H9 (cell line): ENCODE results near the gene MRPL3. TPM values are rescaled to one million over a fixed set of nuclear protein-coding genes. Genes with fewer than 3 reads are reported as not detected.

Source experiments
- DNase-seq: peaks from one replicate; pipeline ENCODE4 v3.0.0-alpha.2; 2017
- H2AFZ ChIP-seq: one replicate; pipeline ENCODE4 v1.6.1; 2013; ENCODE audit warnings: mild to moderate bottlenecking, low read length, control low read depth, moderate library complexity
- H2AK5ac ChIP-seq: 2 replicates; pipeline ENCODE4 v1.6.1; 2013; ENCODE audit warnings: low read length, control low read depth, mixed read lengths; ENCODE audit not compliant: insufficient read length
- H2BK120ac ChIP-seq: one replicate; pipeline ENCODE4 v1.6.1; 2013; ENCODE audit warnings: low read depth, mild to moderate bottlenecking, low read length, control low read depth, inconsistent platforms; ENCODE audit not compliant: poor library complexity, severe bottlenecking
- H2BK12ac ChIP-seq: 2 replicates; pipeline ENCODE4 v1.6.1; 2013; ENCODE audit warnings: low read length, control low read depth, mixed read lengths, low read depth; ENCODE audit not compliant: insufficient read length
- H2BK15ac ChIP-seq: 2 replicates; pipeline ENCODE4 v1.6.1; 2013; ENCODE audit warnings: low read depth, low read length, control low read depth
- H2BK20ac ChIP-seq: one replicate; pipeline ENCODE4 v1.6.1; 2013; ENCODE audit warnings: low read depth, mild to moderate bottlenecking, low read length, control low read depth, inconsistent platforms; ENCODE audit not compliant: poor library complexity, severe bottlenecking
- H2BK5ac ChIP-seq: 2 replicates; pipeline ENCODE4 v1.6.1; 2013; ENCODE audit warnings: low read length, control low read depth, mixed read lengths; ENCODE audit not compliant: insufficient read length
- H3K14ac ChIP-seq: 2 replicates; pipeline ENCODE4 v1.6.1; 2013; ENCODE audit warnings: low read length, control low read depth; ENCODE audit not compliant: insufficient read depth
- H3K18ac ChIP-seq: 2 replicates; pipeline ENCODE4 v1.6.1; 2013; ENCODE audit warnings: low read depth, mild to moderate bottlenecking, mixed read lengths, low read length, control low read depth; ENCODE audit not compliant: insufficient read length
- H3K23ac ChIP-seq: 2 replicates; pipeline ENCODE4 v1.6.1; 2013; ENCODE audit warnings: low read length, control low read depth, mixed read lengths, low read depth; ENCODE audit not compliant: insufficient read length
- H3K23me2 ChIP-seq: 2 replicates; pipeline ENCODE4 v1.6.1; 2013; ENCODE audit warnings: low read depth, mild to moderate bottlenecking, mixed read lengths, low read length, control low read depth; ENCODE audit not compliant: insufficient read length, poor library complexity, severe bottlenecking
- H3K27ac ChIP-seq: 2 replicates; pipeline ENCODE4 v1.5.1; 2013; ENCODE audit warnings: low read length, control low read depth, mixed read lengths, low read depth; ENCODE audit not compliant: insufficient read length
- H3K27me3 ChIP-seq: 2 replicates; pipeline ENCODE4 v1.6.1; 2013; ENCODE audit warnings: low read length, control low read depth, inconsistent platforms; ENCODE audit not compliant: insufficient read depth
- H3K4ac ChIP-seq: 2 replicates; pipeline ENCODE4 v1.6.1; 2013; ENCODE audit warnings: low read depth, mild to moderate bottlenecking, control low read depth, inconsistent platforms, low read length, moderate library complexity
- H3K4me1 ChIP-seq: 2 replicates; pipeline ENCODE4 v1.6.1; 2013; ENCODE audit warnings: low read length, control low read depth, inconsistent platforms; ENCODE audit not compliant: insufficient read depth
- H3K4me2 ChIP-seq: 2 replicates; pipeline ENCODE4 v1.6.1; 2013; ENCODE audit warnings: low read length, control low read depth, mixed read lengths; ENCODE audit not compliant: insufficient read length, insufficient read depth
- H3K56ac ChIP-seq: 2 replicates; pipeline ENCODE4 v1.6.1; 2013; ENCODE audit warnings: low read depth, mild to moderate bottlenecking, mixed read lengths, low read length, control low read depth; ENCODE audit not compliant: insufficient read length
- H3K79me1 ChIP-seq: 2 replicates; pipeline ENCODE4 v1.6.1; 2013; ENCODE audit warnings: low read depth, mild to moderate bottlenecking, moderate library complexity, low read length, control low read depth, inconsistent platforms; ENCODE audit not compliant: insufficient read depth, poor library complexity, severe bottlenecking
- H3K79me2 ChIP-seq: 2 replicates; pipeline ENCODE4 v1.6.1; 2013; ENCODE audit warnings: low read length, control low read depth, inconsistent platforms; ENCODE audit not compliant: insufficient read depth
- H3K9ac ChIP-seq: 2 replicates; pipeline ENCODE4 v1.6.1; 2013; ENCODE audit warnings: low read length, control low read depth, mixed read lengths; ENCODE audit not compliant: insufficient read length; ENCODE audit errors: extremely low read depth
- H3K9me3 ChIP-seq: one replicate; pipeline ENCODE4 v1.6.1; 2013; ENCODE audit warnings: low read depth, low read length, inconsistent platforms; ENCODE audit not compliant: control insufficient read depth
- H3T11ph ChIP-seq: one replicate; pipeline ENCODE4 v1.6.1; 2013; ENCODE audit warnings: mild to moderate bottlenecking, low read length, control low read depth, inconsistent platforms
- H4K20me1 ChIP-seq: one replicate; pipeline ENCODE4 v1.6.1; 2013; ENCODE audit not compliant: control insufficient read depth, insufficient read length, insufficient read depth
- H4K5ac ChIP-seq: 2 replicates; pipeline ENCODE4 v1.6.1; 2013; ENCODE audit warnings: low read depth, mild to moderate bottlenecking, mixed read lengths, low read length, control low read depth; ENCODE audit not compliant: insufficient read length
- H4K8ac ChIP-seq: replicated peaks from 2 replicates; pipeline ENCODE4 v1.6.1; 2013; ENCODE audit warnings: low read length, control low read depth, mixed read lengths, low read depth; ENCODE audit not compliant: insufficient read length
- H4K91ac ChIP-seq: 2 replicates; pipeline ENCODE4 v1.6.1; 2013; ENCODE audit warnings: low read depth, mild to moderate bottlenecking, moderate library complexity, mixed read lengths, low read length, control low read depth; ENCODE audit not compliant: insufficient read length
- H3K27ac Mint-ChIP-seq, 3 experiments: 2 replicates in 2 of 3; 3 replicates in 1 of 3; pipeline ENCODE4 v1.8.0; 2020 to 2021; ENCODE audit warnings: mixed read lengths in 3 of 3, mild to moderate bottlenecking in 1 of 3, moderate library complexity in 1 of 3
- H3K27me3 Mint-ChIP-seq: 2 replicates; pipeline ENCODE4 v1.8.0; 2021; ENCODE audit warnings: low read depth, mild to moderate bottlenecking, moderate library complexity, mixed read lengths
- H3K36me3 Mint-ChIP-seq, 3 experiments: 2 replicates in 2 of 3; 3 replicates in 1 of 3; pipeline ENCODE4 v1.8.0; 2020 to 2021; ENCODE audit warnings: low read depth in 3 of 3, mixed read lengths in 3 of 3; ENCODE audit not compliant: insufficient read depth in 1 of 3
- H3K4me1 Mint-ChIP-seq, 2 experiments: 2 replicates each; pipeline ENCODE4 v1.8.0; 2020; ENCODE audit warnings: mixed read lengths in 2 of 2
- H3K4me3 Mint-ChIP-seq, 2 experiments: 2 replicates in 1 of 2; 3 replicates in 1 of 2; pipeline ENCODE4 v1.8.0; 2020 to 2021; ENCODE audit warnings: mild to moderate bottlenecking in 2 of 2, mixed read lengths in 2 of 2, moderate library complexity in 1 of 2
- H3K9me3 Mint-ChIP-seq, 2 experiments: 2 replicates in 1 of 2; 3 replicates in 1 of 2; pipeline ENCODE4 v1.8.0; 2020; ENCODE audit warnings: mild to moderate bottlenecking in 2 of 2, mixed read lengths in 2 of 2, moderate library complexity in 1 of 2
- CTCF ChIP-seq: fragments of 200-600 bp; sonication (generic); conservative IDR thresholded peaks from 3 replicates; pipeline ENCODE4 v1.8.0; 2021; ENCODE audit warnings: antibody characterized with exemption, mild to moderate bottlenecking
- WGBS: extraction: QIAGEN DNeasy Blood & Tissue Kit; methylation state at CpG from one replicate; pipeline ENCODE4 v1.1.7; 2013; ENCODE audit warnings: missing lambda C conversion rate, low lambda C conversion rate, mixed read lengths; ENCODE audit not compliant: insufficient read length; ENCODE audit errors: extremely low coverage; 5-methylcytosine and 5-hydroxymethylcytosine counted together
- total RNA-seq: library from RNA; stranded (reverse); gene quantifications from 2 replicates; pipeline ENCODE4 v1.2.1, GENCODE V29; 2021

MRPL3 gene
- total RNA-seq, 1 experiment from 2014 or later: 154 TPM

- H3K27ac Mint-ChIP-seq: no peak overlapping the region; a peak in 1 of 7 replicates
- H3K36me3 Mint-ChIP-seq: peaks cover 15 to 39% (median 32%) of the 10 kb centered on the region in 3 experiments
- Histone ChIP-seq H3K14ac (no peak overlapping the region), H3K4me1 (no peaks in the 10 kb centered on the region), H2BK15ac (no peak overlapping the region), H4K91ac (no peak overlapping the region), H3K18ac (no peak overlapping the region), H4K20me1 (no peaks in the 10 kb centered on the region), H3K23ac (no peak overlapping the region), H3K23me2 (no peaks in the 10 kb centered on the region), H2BK12ac (no peak overlapping the region), H3K9ac (no peak overlapping the region), H2AK5ac (no peak overlapping the region), H3K27ac (no peak overlapping the region), H3K4me2 (no peak overlapping the region), H2BK5ac (no peak overlapping the region), H2BK20ac (no peak overlapping the region), H2AFZ (no peak overlapping the region), H3K27me3 (no peaks in the 10 kb centered on the region), H3K4ac (no peak overlapping the region), H3K9me3 (no peaks in the 10 kb centered on the region), H2BK120ac (no peak overlapping the region), H4K8ac (no peak overlapping the region), H4K5ac (no peak overlapping the region), H3K79me2 (no peaks in the 10 kb centered on the region; the same call in 1 of the 2 replicates), H3K79me1 (no peaks in the 10 kb centered on the region), H3K56ac (no peak overlapping the region), H3T11ph (no peak overlapping the region)
- H3K4me1 Mint-ChIP-seq: no peaks in the 10 kb centered on the region
- DNase-seq: no peak
- no peak overlapping the region for H3K4me3 Mint-ChIP-seq
- no peaks in the 10 kb centered on the region for H3K9me3 Mint-ChIP-seq
- H3K27me3 Mint-ChIP-seq: no peaks in the 10 kb centered on the region
- WGBS: no CpG with 5 or more reads among the region's 1 CpG
- no peak for TF ChIP-seq CTCF
These were observed 17.7 kb downstream of the MRPL3 start for GRCh38 chr3:131485119-131485518.
